IgD-negative memory B cell (primary cell): ENCODE results near the gene MEG3. TPM values are rescaled to one million over a fixed set of nuclear protein-coding genes. Genes with fewer than 3 reads are reported as not detected.

Experiments
- H3K27ac Mint-ChIP-seq, 3 donors: one replicate each; pipeline ENCODE4 v1.8.0; 2020 to 2022; ENCODE audit warnings: mild to moderate bottlenecking in 3 of 3, mixed read lengths in 3 of 3, moderate library complexity in 1 of 3
- H3K27me3 Mint-ChIP-seq: one replicate; pipeline ENCODE4 v1.8.0; 2021; ENCODE audit warnings: mixed read lengths
- H3K36me3 Mint-ChIP-seq: one replicate; pipeline ENCODE4 v1.8.0; 2020; ENCODE audit warnings: mild to moderate bottlenecking, mixed read lengths
- H3K4me1 Mint-ChIP-seq, 3 donors: one replicate each; pipeline ENCODE4 v1.8.0; 2020 to 2022; ENCODE audit warnings: mixed read lengths in 3 of 3, mild to moderate bottlenecking in 1 of 3
- H3K4me3 Mint-ChIP-seq, 4 donors: one replicate each; pipeline ENCODE4 v1.8.0; 2020 to 2022; ENCODE audit warnings: mild to moderate bottlenecking in 4 of 4, mixed read lengths in 4 of 4, moderate library complexity in 3 of 4
- H3K9me3 Mint-ChIP-seq, 3 donors: one replicate each; pipeline ENCODE4 v1.8.0; 2020 to 2021; ENCODE audit warnings: mixed read lengths in 3 of 3, mild to moderate bottlenecking in 1 of 3
- polyA plus RNA-seq: library from polyadenylated mRNA; unstranded; fragments of 300-500 nt; fragmentation: Illumina TruSeq; gene quantifications from one replicate; pipeline ENCODE4 v1.2.3, GENCODE V29; 2021

Gene MEG3
- not detected for polyA plus RNA-seq

- no peak within 1 kb of the TSS for H3K4me3 Mint-ChIP-seq
- peaks cover 0 to 4% (median 4%) of the 10 kb centered on the region in 3 donors for H3K9me3 Mint-ChIP-seq
- H3K36me3 Mint-ChIP-seq, result no peaks in the 10 kb centered on the region
- H3K4me1 Mint-ChIP-seq, result peaks cover 0 to 4% (median 0%) of the 10 kb centered on the region in 3 donors
- H3K27me3 Mint-ChIP-seq, result peaks cover 32% of the 10 kb centered on the region
- no peak within 1 kb of the TSS for H3K27ac Mint-ChIP-seq
Measured at GRCh38 chr14:100825713-100826331, at the start of gene MEG3. Gene MEG3 (plus strand): TSS chr14:100826118.

GRCh38 chr14:100776681-100777365 lies 49.1 kb upstream of the MEG3 start:
- peaks cover 4% of the 10 kb centered on the region for H3K27me3 Mint-ChIP-seq
- H3K36me3 Mint-ChIP-seq, result no peaks in the 10 kb centered on the region
- H3K9me3 Mint-ChIP-seq, result no peaks in the 10 kb centered on the region
- no peak overlapping the region for H3K4me3 Mint-ChIP-seq
- no peaks in the 10 kb centered on the region for H3K4me1 Mint-ChIP-seq
- no peak overlapping the region for H3K27ac Mint-ChIP-seq

- Mint-ChIP-seq H3K4me1 (no peaks in the 10 kb centered on the region), H3K9me3 (no peaks in the 10 kb centered on the region), H3K27ac (no peak overlapping the region), H3K4me3 (no peak overlapping the region), H3K36me3 (no peaks in the 10 kb centered on the region), H3K27me3 (peaks cover 4% of the 10 kb centered on the region)
Measured at GRCh38 chr14:100777366-100777817, 48.5 kb upstream of the MEG3 start.

DNA sequence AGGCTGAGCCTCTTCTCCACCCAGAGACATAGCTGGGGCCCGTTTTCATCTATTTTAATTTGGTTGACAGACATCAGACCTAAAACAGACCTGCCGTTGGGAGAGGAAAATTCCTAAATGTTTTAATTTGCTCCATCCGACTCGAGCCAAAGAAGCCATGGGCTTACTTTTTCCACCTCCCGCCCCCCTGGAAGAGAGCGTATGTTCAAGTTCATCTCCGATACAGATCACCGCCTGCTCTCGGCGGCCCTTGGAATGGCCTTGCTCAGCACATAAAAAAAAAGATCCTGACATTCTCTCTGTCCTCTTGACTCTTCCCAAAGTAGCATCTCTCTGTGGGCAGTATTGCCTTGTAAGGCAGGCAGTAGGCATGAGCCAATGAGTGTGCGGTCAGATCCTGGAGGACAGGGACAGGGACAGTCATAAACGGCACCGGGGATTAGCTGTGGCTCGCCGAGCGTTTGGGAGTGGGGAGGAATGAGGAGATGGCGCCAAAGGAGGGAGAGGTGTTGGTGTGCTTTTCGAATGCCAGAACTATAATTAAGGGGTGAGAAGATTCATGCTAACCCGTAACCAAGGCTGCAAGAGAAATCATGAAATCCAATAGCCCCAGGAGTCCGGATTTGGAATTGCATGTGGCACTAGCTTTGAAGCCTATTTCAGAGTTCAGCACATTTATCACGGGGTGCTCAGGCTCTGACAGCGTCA lies 47.9 kb upstream of the MEG3 start:
- no peak overlapping the region for H3K27ac Mint-ChIP-seq
- H3K4me3 Mint-ChIP-seq, result peak overlapping the region in 1 of 4 donors; percentile 63
- H3K9me3 Mint-ChIP-seq, result no peaks in the 10 kb centered on the region

GRCh38 chr14:100778526-100778882 lies 47.4 kb upstream of the MEG3 start:
- Mint-ChIP-seq H3K4me3 (no peak overlapping the region), H3K9me3 (no peaks in the 10 kb centered on the region), H3K4me1 (no peaks in the 10 kb centered on the region), H3K27ac (no peak overlapping the region), H3K36me3 (no peaks in the 10 kb centered on the region), H3K27me3 (peaks cover 4% of the 10 kb centered on the region)

More for the DNA sequence above, 47.9 kb upstream of the MEG3 start:
- Mint-ChIP-seq H3K4me1 (no peaks in the 10 kb centered on the region), H3K27me3 (peaks cover 4% of the 10 kb centered on the region), H3K36me3 (no peaks in the 10 kb centered on the region)

GRCh38 chr14:100778951-100779690 lies 46.8 kb upstream of the MEG3 start:
- no peak overlapping the region for H3K27ac Mint-ChIP-seq
- no peak overlapping the region for H3K4me3 Mint-ChIP-seq
- H3K4me1 Mint-ChIP-seq, result no peaks in the 10 kb centered on the region
- peaks cover 1% of the 10 kb centered on the region for H3K27me3 Mint-ChIP-seq
- no peaks in the 10 kb centered on the region for H3K9me3 Mint-ChIP-seq
- H3K36me3 Mint-ChIP-seq, result no peaks in the 10 kb centered on the region

DNA sequence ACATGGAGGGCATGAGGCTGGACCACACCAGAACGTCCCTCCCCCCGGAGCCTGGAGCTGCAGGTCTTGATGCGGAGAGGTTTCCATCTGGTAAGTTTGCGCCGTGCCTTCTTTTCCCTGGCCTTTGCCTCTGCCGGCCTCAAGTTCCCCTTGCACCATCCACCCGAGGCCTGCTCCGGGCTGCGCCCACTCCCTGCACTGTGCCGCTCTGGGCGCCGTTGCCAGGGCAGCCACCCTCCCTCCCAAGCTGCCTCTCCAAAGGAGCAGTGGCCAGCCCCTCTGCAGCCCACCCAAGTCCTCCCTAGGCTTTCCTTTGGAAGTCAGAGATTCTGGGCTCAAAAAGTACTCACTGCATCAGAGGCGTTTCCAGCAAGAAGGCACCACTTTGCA lies 46.2 kb upstream of the MEG3 start:
- Mint-ChIP-seq H3K27me3 (peaks cover 1% of the 10 kb centered on the region), H3K4me3 (no peak overlapping the region), H3K27ac (no peak overlapping the region), H3K9me3 (no peaks in the 10 kb centered on the region), H3K36me3 (no peaks in the 10 kb centered on the region), H3K4me1 (no peaks in the 10 kb centered on the region)

DNA sequence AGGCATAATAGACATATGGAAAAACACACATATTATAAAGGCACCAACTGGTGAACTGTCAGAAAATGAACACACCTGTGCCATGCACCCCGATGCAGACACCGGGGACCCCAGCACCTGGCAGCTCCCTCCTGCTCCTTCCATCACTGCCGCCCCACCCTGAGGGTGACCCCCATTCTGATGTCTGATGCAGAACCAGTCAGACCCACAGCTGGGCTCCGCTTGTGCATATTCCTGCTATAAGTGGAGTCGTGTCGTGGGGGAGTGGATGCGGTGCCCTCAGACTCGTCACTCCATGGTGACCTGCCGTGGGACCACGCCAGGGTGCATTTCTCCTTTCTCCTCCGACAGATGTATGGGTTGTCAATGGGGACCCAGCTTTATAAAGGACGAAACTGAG lies 45.7 kb upstream of the MEG3 start:
- Mint-ChIP-seq H3K27ac (no peak overlapping the region), H3K4me3 (no peak overlapping the region), H3K36me3 (no peaks in the 10 kb centered on the region), H3K4me1 (no peaks in the 10 kb centered on the region), H3K27me3 (peaks cover 4% of the 10 kb centered on the region), H3K9me3 (no peaks in the 10 kb centered on the region)

- no peaks in the 10 kb centered on the region for H3K9me3 Mint-ChIP-seq
- peaks cover 5% of the 10 kb centered on the region for H3K27me3 Mint-ChIP-seq
- no peaks in the 10 kb centered on the region for H3K4me1 Mint-ChIP-seq
- no peaks in the 10 kb centered on the region for H3K36me3 Mint-ChIP-seq
- no peak overlapping the region for H3K4me3 Mint-ChIP-seq
- H3K27ac Mint-ChIP-seq, result no peak overlapping the region
Measured at GRCh38 chr14:100780646-100781355, 45.1 kb upstream of the MEG3 start.

- no peaks in the 10 kb centered on the region for H3K9me3 Mint-ChIP-seq
- H3K4me1 Mint-ChIP-seq, result no peaks in the 10 kb centered on the region
- peaks cover 4% of the 10 kb centered on the region for H3K27me3 Mint-ChIP-seq
- H3K36me3 Mint-ChIP-seq, result no peaks in the 10 kb centered on the region
- H3K27ac Mint-ChIP-seq, result peak overlapping the region in 1 of 3 donors; percentile 50
- no peak overlapping the region for H3K4me3 Mint-ChIP-seq
Measured at GRCh38 chr14:100781952-100782351, 44.0 kb upstream of the MEG3 start.

DNA sequence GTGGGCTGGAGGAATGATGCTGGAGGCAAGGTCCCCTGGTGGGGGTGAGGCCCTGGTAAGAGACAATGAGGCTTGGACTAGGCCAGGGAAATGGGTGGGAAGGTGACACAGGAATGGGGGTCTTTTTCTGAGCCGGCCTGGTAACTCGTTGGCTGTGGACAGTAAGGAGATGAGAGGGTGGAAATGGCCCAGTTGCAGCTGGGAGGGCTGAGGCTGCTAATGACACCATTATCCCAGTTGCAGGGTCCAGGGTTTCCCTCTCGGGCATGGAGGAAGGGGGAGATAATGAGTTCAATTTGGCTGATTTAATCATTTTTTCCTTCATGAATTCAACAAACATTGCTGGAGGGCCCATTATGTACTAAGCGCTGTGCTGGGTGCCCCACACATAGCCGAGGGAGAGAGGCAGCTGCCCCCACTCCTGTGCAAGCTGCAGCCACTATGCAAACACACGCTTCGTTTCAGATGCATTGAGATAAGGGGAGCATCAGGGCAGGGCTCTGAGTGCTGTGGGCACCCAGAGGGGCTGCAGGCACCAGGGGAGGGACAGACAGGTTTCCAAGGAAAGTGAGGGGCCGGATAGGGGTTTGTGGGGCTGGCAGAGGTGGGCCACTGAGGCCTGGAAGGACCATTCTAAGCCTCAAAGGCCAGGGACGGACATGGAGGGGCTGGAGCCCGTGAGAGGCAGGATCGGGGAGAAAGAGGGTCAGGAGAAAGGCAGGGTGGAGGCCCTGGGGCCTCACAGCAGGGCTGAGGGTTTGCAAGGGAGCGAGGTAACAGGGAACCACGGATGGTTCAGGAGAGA lies 43.2 kb upstream of the MEG3 start:
- Mint-ChIP-seq H3K36me3 (no peaks in the 10 kb centered on the region), H3K9me3 (no peaks in the 10 kb centered on the region), H3K27ac (no peak overlapping the region), H3K4me3 (no peak overlapping the region), H3K27me3 (peaks cover 4% of the 10 kb centered on the region), H3K4me1 (no peaks in the 10 kb centered on the region)

DNA sequence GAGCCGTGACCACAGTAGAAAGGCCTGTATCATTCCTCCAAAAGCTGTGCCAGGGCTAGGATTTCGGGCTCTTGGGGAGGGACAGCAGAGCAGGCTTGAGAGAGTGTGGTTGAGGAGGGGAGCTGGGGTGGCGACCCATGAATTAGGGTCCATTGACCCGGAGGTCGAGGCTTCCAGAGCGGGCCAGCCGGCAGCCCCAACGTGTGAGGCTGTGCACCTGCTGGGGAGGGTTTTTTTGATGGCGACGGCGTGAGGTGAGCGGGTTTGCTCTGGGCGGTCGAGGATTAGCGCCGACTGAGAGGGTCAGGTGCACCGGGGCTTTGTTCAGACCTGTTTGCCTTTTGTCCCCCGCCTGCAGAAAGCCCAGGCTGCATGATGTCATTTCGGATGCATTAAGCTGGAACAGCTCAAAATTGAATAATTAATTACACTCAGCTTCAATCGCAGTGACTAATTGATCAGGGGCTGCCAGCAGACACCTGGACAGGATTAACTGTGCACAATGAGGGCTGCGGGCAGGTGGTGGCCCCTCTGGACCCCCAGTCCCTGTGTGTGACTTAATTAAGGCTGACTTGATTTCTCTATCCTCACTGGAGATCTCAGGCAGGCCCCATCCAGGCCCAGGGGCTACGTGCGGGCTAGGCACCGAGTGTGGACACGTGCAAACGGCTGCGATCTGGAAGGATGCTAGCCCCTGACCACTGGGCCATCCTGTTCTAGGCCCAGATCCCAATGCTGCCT lies 42.1 kb upstream of the MEG3 start:
- no peaks in the 10 kb centered on the region for H3K4me1 Mint-ChIP-seq
- no peaks in the 10 kb centered on the region for H3K9me3 Mint-ChIP-seq
- H3K4me3 Mint-ChIP-seq, result no peak overlapping the region
- peaks cover 4% of the 10 kb centered on the region for H3K27me3 Mint-ChIP-seq
- H3K36me3 Mint-ChIP-seq, result no peaks in the 10 kb centered on the region
- H3K27ac Mint-ChIP-seq, result no peak overlapping the region

DNA sequence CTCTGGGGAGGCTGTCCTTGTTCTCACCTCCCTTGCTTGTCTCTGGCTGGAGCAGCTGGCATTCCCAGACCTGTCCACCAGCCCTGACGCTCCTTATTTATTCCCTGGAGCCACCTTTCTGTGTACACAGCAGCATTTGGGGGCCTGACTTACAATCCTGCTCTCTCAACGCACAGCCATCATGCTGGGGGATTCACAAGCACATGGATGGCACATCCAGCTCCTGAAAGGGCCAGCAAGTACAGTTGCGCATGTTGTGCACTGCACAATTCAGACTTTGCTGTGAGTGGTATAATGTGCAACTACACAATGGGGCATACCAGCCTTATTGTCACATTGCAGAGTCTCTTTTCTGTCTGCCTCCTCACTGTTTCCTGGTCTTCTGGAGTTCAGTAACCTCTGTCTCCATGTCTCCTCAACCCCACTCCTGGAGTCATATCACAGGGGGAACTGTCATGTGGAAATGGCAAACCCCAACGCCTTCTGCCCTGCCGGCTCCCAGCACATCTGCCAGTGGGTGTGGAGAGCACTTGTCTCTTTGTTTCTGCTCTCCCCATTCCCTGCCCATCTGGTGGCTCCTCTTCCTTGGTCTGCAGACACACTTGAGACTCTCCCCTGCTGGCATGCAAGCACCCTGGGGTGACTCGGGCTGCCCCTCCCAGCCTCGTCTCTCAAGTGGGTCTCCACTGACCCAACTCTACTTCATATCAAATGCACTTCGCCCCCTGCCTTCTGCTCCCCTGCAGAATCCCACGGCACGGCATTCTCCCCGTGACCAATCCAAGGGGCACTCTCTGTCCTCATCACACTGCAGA lies 41.2 kb upstream of the MEG3 start:
- peaks cover 4% of the 10 kb centered on the region for H3K27me3 Mint-ChIP-seq
- H3K36me3 Mint-ChIP-seq, result no peaks in the 10 kb centered on the region
- no peaks in the 10 kb centered on the region for H3K9me3 Mint-ChIP-seq
- no peak overlapping the region for H3K27ac Mint-ChIP-seq
- no peaks in the 10 kb centered on the region for H3K4me1 Mint-ChIP-seq
- no peak overlapping the region for H3K4me3 Mint-ChIP-seq
